Endothelial cell of umbilical vein (primary cell): ENCODE measurements around the gene PAEP. TPM values are rescaled to one million over a fixed set of nuclear protein-coding genes. Genes with fewer than 3 reads are reported as not detected.

Experiments used
- BruUV-seq: library from RNA; stranded (reverse); fragments of 400-500 nt; replicated peaks from 2 replicates; lab custom pipeline; 2021; lab: Mats Ljungman, UMichigan
- CTCF ChIA-PET: fragments of 300-600, 350-600 bp; sonication (Branson Sonifier 250); formaldehyde crosslinking; loops from one replicate; lab custom pipeline; 2021; ENCODE audit warnings: antibody characterized with exemption, inconsistent platforms; lab: Charles Lee
- POLR2A ChIA-PET: fragments of 300-600, 350-600 bp; sonication (Branson Sonifier 250); formaldehyde crosslinking; loops from one replicate; lab custom pipeline; 2021; ENCODE audit warnings: antibody characterized with exemption, inconsistent platforms; lab: Charles Lee
- DNase-seq: peaks from one replicate; pipeline ENCODE4 v3.0.0-alpha.2; 2011; ENCODE audit warnings: low read depth, low spot score
- FAIRE-seq: peaks from 2 replicates; lab custom pipeline; 2011; peaks lifted over from hg19 to GRCh38; lab: Jason Lieb, UNC
- H2AFZ ChIP-seq: 2 replicates; pipeline ENCODE4 v1.6.0; 2012; ENCODE audit warnings: low read depth, low read length, control low read depth, inconsistent platforms
- H3K27ac ChIP-seq: 2 replicates; pipeline ENCODE4 v1.5.1; 2011; ENCODE audit warnings: low read depth, mild to moderate bottlenecking, control low read depth, low read length, moderate library complexity; ENCODE audit not compliant: insufficient read depth
- H3K27me3 ChIP-seq, 2 experiments: 2 replicates each; pipeline versions ENCODE4 v1.6.0 to v1.6.1; 2011; ENCODE audit warnings: low read length in 2 of 2, mixed read lengths in 1 of 2; ENCODE audit not compliant: control insufficient read depth in 2 of 2, insufficient read depth in 2 of 2
- H3K36me3 ChIP-seq, 2 experiments: 2 replicates in 1 of 2; 3 replicates in 1 of 2; pipeline ENCODE4 v1.5.1; 2011; ENCODE audit warnings: low read length in 2 of 2, mild to moderate bottlenecking in 1 of 2, moderate library complexity in 1 of 2; ENCODE audit not compliant: control insufficient read depth in 2 of 2, insufficient read depth in 2 of 2; ENCODE audit errors: extremely low read depth in 1 of 2
- H3K4me1 ChIP-seq: 3 replicates; pipeline ENCODE4 v1.5.1; 2011; ENCODE audit warnings: mild to moderate bottlenecking, low read length; ENCODE audit not compliant: control insufficient read depth, insufficient read depth; ENCODE audit errors: extremely low read depth
- H3K4me2 ChIP-seq: 2 replicates; pipeline ENCODE4 v1.6.1; 2011; ENCODE audit warnings: low read length, control low read depth, mixed read lengths; ENCODE audit not compliant: insufficient read depth
- H3K4me3 ChIP-seq, 3 experiments: fragments of 200-600 bp in 1 of 3; sonication (generic), shearing (Covaris generic) in 1 of 3; replicated peaks in 1 of 3; 2 replicates each; pipeline ENCODE4 v1.5.1; 2011 to 2016; ENCODE audit warnings: control low read depth in 3 of 3, low read length in 3 of 3, mild to moderate bottlenecking in 2 of 3, inconsistent platforms in 1 of 3, low read depth in 1 of 3, moderate library complexity in 1 of 3; ENCODE audit not compliant: insufficient read depth in 1 of 3
- H3K79me2 ChIP-seq: 2 replicates; pipeline ENCODE4 v1.6.0; 2012; ENCODE audit warnings: low read length, inconsistent platforms; ENCODE audit not compliant: control insufficient read depth, insufficient read depth
- H3K9ac ChIP-seq: replicated peaks from 2 replicates; pipeline ENCODE3; 2011; ENCODE audit warnings: low read length, control low read depth; ENCODE audit not compliant: insufficient read depth; ENCODE audit errors: extremely low read depth
- H3K9me1 ChIP-seq: replicated peaks from 3 replicates; pipeline ENCODE4 v1.6.0; 2011; ENCODE audit warnings: mild to moderate bottlenecking, low read length; ENCODE audit not compliant: control insufficient read depth, insufficient read depth; ENCODE audit errors: extremely low read depth
- H3K9me3 ChIP-seq: replicated peaks from 2 replicates; pipeline ENCODE4 v1.5.1; 2012; ENCODE audit warnings: low read length, inconsistent platforms; ENCODE audit not compliant: control insufficient read depth, insufficient read depth
- H4K20me1 ChIP-seq: replicated peaks from 2 replicates; pipeline ENCODE3; 2011; ENCODE audit warnings: mild to moderate bottlenecking, low read length; ENCODE audit not compliant: control insufficient read depth, insufficient read depth; ENCODE audit errors: extremely low read depth
- EZH2 ChIP-seq: IDR thresholded peaks from 2 replicates; pipeline ENCODE4 v1.6.1; 2012; ENCODE audit warnings: borderline replicate concordance, low read depth, mild to moderate bottlenecking, moderate library complexity, low read length, inconsistent platforms; ENCODE audit not compliant: severe bottlenecking
- FOS ChIP-seq: IDR thresholded peaks from 2 replicates; pipeline ENCODE4 v1.6.1; 2011; ENCODE audit warnings: mild to moderate bottlenecking, low read length, moderate library complexity, borderline replicate concordance; ENCODE audit not compliant: insufficient read depth
- GATA2 ChIP-seq: IDR thresholded peaks from 2 replicates; pipeline ENCODE4 v1.7.0; 2011; ENCODE audit warnings: low read depth, mild to moderate bottlenecking, moderate library complexity, mixed read lengths, low read length; ENCODE audit not compliant: insufficient read length, insufficient read depth
- JUN ChIP-seq: IDR thresholded peaks from 2 replicates; pipeline ENCODE4 v1.6.1; 2011; ENCODE audit warnings: borderline replicate concordance, low read depth; ENCODE audit not compliant: insufficient read length, insufficient read depth
- MAX ChIP-seq: IDR thresholded peaks from 2 replicates; pipeline ENCODE4 v1.6.1; 2011; ENCODE audit not compliant: insufficient read depth, insufficient read length
- MYC ChIP-seq: IDR thresholded peaks from one replicate; pipeline ENCODE4 v1.6.1; 2011; ENCODE audit warnings: mild to moderate bottlenecking, low read depth, low read length
- POLR2A ChIP-seq: IDR thresholded peaks from 2 replicates; pipeline ENCODE4 v1.6.1; 2012; ENCODE audit warnings: low read depth, mild to moderate bottlenecking, control low read depth, low read length
- POLR2AphosphoS5 ChIP-seq: IDR thresholded peaks from 2 replicates; pipeline ENCODE4 v1.6.1; 2012; ENCODE audit warnings: low read depth, mild to moderate bottlenecking, control low read depth, low read length, moderate library complexity; ENCODE audit not compliant: insufficient read depth
- dilution Hi-C: fragments of 300-500 bp; cut with MboI; formaldehyde crosslinking; loops from one replicate; pipeline ENCODE4 v1.15.0; 2019; ENCODE audit warnings: low sequenced_read_pairs; ENCODE audit not compliant: extremely low pct_ligation_motif_present
- intact Hi-C: fragments of 100-400 bp; cut with micrococcal nuclease; formaldehyde crosslinking; loops from one replicate; pipeline ENCODE4 v1.10.0; 2022
- polyA plus RNA-seq, 4 experiments: library from polyadenylated mRNA; depleted of rRNA in 3 of 4; stranded (reverse) in 3 of 4; unstranded in 1 of 4; fragments of >200 nt; gene quantifications; 2 replicates each; pipeline versions ENCODE4 v1.2.1 to v1.2.3, GENCODE V29; 2011 to 2012; ENCODE audit warnings: missing spikeins in 1 of 4
- total RNA-seq: library from RNA; stranded (reverse); gene quantifications from 2 replicates; pipeline ENCODE4 v1.2.3, GENCODE V29; 2021
- TF ChIP-seq, protein P1 (sequence below), 2 donors: IDR thresholded peaks; 1 replicate in 1 of 2; 2 replicates in 1 of 2; pipeline ENCODE4 v1.5.1; 2011; ENCODE audit warnings: low read length in 2 of 2, mild to moderate bottlenecking in 2 of 2, moderate library complexity in 2 of 2, control low read depth in 1 of 2, inconsistent platforms in 1 of 2, low read depth in 1 of 2; ENCODE audit not compliant: insufficient read depth in 1 of 2; ENCODE audit errors: extremely low read depth in 1 of 2

PAEP gene
- total and polyA plus RNA-seq, 2 donors (not counting 3 experiments of a cell fraction or from before 2014, with no cell fraction given): not detected

- TF ChIP-seq MYC: no peak
- TF ChIP-seq FOS: no peak
- TF ChIP-seq POLR2AphosphoS5: no peak
- no peaks in the 10 kb centered on the region for H3K36me3 ChIP-seq
- BruUV-seq: no TSS peak
- H2AFZ ChIP-seq: no peak overlapping the region
- ChIA-PET CTCF (no interaction called here), POLR2A (no interaction called here)
- no peak for FAIRE-seq
- DNase-seq: no peak
- H3K9ac ChIP-seq: no peak overlapping the region
- no peak overlapping the region for H3K27ac ChIP-seq
- dilution Hi-C loops: no loop called here
- no peak overlapping the region for H3K4me3 ChIP-seq
- H3K4me1 ChIP-seq: no peaks in the 10 kb centered on the region
- intact Hi-C loops: no loop called here
- H3K9me3 ChIP-seq: no peaks in the 10 kb centered on the region
- no peaks in the 10 kb centered on the region for H3K9me1 ChIP-seq
- H3K4me2 ChIP-seq: no peak overlapping the region
- no peaks in the 10 kb centered on the region for H4K20me1 ChIP-seq
- H3K79me2 ChIP-seq: no peaks in the 10 kb centered on the region
- no peaks in the 10 kb centered on the region for H3K27me3 ChIP-seq
Measured at GRCh38 chr9:135580664-135581380, 19.3 kb downstream of the PAEP start.

DNA sequence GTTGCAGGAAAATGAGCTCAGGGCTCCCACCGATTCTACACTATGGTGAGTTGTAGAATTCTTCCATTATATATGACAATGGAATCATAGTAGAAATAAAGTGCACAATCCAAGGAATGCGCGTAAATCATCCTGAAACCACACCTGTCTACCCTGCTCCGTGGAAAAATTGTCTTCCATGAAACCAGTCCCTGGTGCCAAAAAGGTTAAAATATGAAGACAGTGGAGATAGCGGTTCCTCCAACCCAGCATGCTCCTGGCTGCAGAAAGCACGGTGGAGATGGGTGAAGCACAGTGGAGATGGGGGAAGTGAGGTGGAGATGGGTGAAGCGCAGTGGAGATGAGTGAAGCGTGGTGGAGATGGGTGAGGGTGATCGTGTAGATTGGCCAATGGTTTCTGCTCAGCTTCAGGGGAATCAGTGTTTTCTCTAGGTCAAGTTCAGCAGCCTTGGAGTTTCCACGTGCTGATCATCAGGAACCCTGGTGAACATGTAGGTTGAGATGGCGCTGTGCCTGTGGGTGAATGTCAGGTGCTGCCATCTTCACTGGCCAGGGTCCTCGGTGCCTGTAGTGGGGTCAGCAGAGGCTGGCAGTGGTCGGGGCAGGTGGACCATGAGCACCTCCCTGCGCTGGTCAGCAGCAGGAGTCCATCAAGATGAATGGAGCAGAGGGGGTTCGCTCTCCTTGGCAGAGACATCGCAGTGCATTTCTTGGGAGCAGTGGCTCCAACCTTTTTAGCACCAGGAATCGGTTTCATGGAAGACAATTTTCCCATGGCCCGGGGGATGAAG, 20.3 kb downstream of the PAEP start:
- no peaks in the 10 kb centered on the region for H3K36me3 ChIP-seq
- no peaks in the 10 kb centered on the region for H3K27me3 ChIP-seq
- no peak overlapping the region for H3K4me3 ChIP-seq
- no peaks in the 10 kb centered on the region for H4K20me1 ChIP-seq
- no peaks in the 10 kb centered on the region for H3K79me2 ChIP-seq
- no peak for TF ChIP-seq JUN
- no peak for TF ChIP-seq MAX
- no peak for TF ChIP-seq EZH2
- no peak for TF ChIP-seq FOS
- no peak for TF ChIP-seq MYC
- no peak for TF ChIP-seq POLR2A
- TF ChIP-seq, protein P1, sequence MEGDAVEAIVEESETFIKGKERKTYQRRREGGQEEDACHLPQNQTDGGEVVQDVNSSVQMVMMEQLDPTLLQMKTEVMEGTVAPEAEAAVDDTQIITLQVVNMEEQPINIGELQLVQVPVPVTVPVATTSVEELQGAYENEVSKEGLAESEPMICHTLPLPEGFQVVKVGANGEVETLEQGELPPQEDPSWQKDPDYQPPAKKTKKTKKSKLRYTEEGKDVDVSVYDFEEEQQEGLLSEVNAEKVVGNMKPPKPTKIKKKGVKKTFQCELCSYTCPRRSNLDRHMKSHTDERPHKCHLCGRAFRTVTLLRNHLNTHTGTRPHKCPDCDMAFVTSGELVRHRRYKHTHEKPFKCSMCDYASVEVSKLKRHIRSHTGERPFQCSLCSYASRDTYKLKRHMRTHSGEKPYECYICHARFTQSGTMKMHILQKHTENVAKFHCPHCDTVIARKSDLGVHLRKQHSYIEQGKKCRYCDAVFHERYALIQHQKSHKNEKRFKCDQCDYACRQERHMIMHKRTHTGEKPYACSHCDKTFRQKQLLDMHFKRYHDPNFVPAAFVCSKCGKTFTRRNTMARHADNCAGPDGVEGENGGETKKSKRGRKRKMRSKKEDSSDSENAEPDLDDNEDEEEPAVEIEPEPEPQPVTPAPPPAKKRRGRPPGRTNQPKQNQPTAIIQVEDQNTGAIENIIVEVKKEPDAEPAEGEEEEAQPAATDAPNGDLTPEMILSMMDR (IDR thresholded peaks at IDR 0.05; ENCODE audit: extremely low read depth in 1 of 2, insufficient read depth in 1 of 2, low read depth in 1 of 2, low read length in 2 of 2): no peak
- TF ChIP-seq GATA2: no peak
- TF ChIP-seq POLR2AphosphoS5: no peak
- dilution Hi-C loops (no loop called here), intact Hi-C loops (no loop called here)
- no TSS peak for BruUV-seq
- FAIRE-seq (no peak), DNase-seq (no peak)
- H2AFZ ChIP-seq: no peak overlapping the region
- POLR2A ChIA-PET: interaction anchor here (0.6 kb wide), 1 partner anchor 49 kb away, joined by 4 read pairs; no protein-coding TSS in a partner anchor
- CTCF ChIA-PET: no interaction called here
- no peak overlapping the region for H3K9ac ChIP-seq
- H3K4me2 ChIP-seq: no peak overlapping the region
- H3K27ac ChIP-seq: no peak overlapping the region
- H3K9me3 ChIP-seq: no peaks in the 10 kb centered on the region
- H3K9me1 ChIP-seq: no peaks in the 10 kb centered on the region
- no peaks in the 10 kb centered on the region for H3K4me1 ChIP-seq
